NCI-H524 treated with DMSO at 0.1 percent for 48 hours (cell line): Measurements from ENCODE around the gene KLRK1.
"Not testable (repeated sequence)": the region's sequence is repeated elsewhere in the genome, so short reads cannot be mapped to it uniquely, and the experiment has no call there.

Experiments used
- DNase-seq: peaks from one replicate; lab custom pipeline; 2025; lab: John Stamatoyannopoulos, UW

KLRK1 gene

DNA sequence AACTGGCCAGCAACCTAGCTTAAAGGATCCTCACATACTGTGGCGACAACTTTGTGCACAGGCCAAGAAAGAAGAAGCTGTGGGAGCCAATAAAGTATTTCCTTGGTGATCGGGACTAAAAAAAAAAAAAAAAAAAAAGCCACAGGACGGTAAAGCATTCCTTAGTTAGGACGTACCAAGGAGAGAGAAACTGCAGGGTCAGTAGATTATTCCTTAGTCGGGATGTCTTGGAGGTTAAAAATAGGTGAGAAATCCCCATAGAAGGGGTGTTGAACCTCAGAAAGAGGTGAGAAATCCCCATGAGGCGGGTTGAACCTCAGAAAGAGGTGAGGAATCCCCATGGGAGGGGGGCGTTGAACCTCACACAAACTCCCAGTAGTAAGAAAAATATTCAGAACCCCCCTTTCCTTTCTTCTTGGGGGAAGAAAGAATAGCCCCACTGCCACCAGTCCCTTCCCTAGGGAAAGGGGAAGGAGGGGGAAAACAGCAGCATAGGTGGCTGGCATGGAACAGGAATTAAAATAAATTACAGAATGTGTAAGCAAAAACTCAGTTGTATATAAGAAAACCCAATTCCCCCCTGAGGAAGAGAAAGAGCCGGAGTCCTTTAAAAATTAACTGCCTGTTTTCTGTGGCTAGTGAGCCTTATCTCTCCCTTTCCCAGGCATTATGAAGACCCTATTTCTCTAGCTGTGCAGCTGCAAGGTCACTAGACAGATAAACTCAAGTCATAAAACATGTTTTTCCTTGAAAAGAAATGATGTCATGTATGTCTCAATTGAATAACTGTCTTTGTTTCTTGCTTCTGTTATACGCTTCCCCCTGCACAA is 26.8 kb downstream of the KLRK1 start:
- DNase-seq = no peak

DNA sequence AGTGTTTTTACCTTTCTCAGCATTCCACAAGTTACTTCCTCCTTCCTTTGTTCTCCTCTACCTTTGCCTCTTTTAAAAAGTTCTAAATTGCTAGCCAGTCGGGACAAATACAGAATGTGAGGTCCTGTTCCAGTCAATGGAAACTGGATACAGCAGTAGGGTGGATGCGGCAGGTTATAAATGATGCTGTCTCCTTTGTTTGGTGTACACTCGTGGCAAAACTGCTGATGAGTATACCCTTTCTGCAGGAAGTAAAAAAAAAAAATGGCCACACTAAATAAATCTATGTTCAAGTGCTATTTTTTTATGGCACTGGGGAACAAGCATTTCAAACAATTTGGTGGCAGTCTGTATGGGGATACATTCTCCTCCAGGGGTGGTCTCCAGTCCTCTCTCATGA is 27.5 kb downstream of the KLRK1 start:
- no peak for DNase-seq

- no peak for DNase-seq
Observed at GRCh38 chr12:10361622-10362021, 28.2 kb downstream of the KLRK1 start.

DNA sequence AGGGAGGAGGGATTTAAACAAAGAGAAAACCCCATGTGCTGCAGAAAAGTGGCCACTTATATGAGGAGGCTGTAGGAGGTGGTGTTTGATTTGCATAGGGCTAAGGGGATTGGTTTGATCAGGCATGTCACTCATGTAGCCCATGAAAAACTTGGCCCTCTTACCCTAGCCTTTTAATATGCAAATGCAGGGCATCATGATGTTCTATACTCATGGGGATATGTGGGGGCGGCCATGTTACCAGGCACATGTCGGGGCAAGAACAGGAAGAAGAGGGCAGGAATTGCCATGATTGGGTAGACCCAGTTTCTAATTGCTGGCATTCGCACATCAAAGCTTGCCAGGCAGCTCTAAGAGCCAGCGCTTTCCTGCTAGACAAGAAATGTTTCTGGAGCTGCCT is 28.8 kb downstream of the KLRK1 start:
- no peak for DNase-seq

- no peak for DNase-seq
Observed at GRCh38 chr12:10358969-10359368, 30.9 kb downstream of the KLRK1 start.

DNA sequence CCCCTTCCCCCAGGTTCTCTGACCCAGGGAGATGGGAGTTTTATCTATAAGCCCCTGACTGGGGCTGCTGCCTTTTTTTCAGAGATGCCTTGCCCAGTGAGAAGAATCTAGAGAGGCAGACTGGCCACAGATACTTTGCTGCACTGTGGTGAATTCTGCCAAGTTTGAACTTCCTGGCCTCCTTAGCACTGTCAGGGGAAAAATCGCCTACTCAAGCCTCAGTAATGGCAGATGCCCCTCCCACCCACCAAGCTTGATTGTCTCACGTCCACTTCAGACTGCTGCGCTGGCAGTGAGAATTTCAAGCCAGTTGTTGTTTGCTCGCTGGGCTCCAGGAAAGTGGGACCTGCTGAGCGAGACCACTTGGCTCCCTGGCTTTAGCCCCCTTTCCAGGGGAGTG is 31.7 kb downstream of the KLRK1 start:
- DNase-seq = no peak

DNA sequence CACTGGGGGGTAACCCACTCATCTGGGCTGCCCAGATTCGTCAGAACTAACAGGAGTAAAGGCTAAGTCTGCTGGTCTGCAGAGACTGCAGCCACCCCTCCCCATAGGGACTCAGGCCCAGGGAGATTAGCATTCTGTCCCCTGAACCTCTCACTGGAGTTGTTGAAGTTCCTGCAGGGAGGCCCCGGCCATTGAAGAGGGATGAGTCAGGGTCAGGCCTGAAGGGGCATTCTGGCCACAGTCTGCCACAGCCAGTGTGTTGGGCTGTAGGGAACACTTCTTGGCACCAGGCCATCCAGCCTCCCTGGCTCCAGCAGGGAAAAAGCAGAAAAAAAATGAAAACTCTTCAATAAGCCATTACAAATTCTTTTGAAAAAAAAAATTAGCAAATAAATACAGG is 35.3 kb downstream of the KLRK1 start:
- no peak for DNase-seq

- no peak for DNase-seq
Observed at GRCh38 chr12:10354071-10354470, 35.8 kb downstream of the KLRK1 start.

DNA sequence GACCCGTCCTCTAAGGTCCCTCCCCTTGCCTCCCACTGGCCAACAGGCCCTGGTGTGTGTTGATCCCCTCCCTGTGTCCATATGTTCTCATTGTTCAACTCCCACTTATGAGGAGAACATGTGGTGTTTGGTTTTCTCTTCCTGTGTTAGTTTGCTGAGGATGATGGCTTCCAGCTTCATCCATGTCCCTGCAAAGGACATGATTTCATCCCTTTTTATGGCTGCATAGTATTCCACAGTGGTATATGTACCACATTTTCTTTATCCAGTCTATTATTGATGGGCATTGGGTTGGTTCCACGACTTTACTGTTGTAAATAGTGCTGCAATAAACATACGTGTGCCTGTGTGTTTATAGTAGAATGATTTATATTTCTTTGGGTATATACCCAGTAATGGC is 38.4 kb downstream of the KLRK1 start:
- not testable (repeated sequence) for DNase-seq

- no peak for DNase-seq
Observed at GRCh38 chr12:10341892-10342509, 47.8 kb downstream of the KLRK1 start.

GRCh38 chr12:10340946-10341345 is 48.9 kb downstream of the KLRK1 start:
- not testable (repeated sequence) for DNase-seq

DNA sequence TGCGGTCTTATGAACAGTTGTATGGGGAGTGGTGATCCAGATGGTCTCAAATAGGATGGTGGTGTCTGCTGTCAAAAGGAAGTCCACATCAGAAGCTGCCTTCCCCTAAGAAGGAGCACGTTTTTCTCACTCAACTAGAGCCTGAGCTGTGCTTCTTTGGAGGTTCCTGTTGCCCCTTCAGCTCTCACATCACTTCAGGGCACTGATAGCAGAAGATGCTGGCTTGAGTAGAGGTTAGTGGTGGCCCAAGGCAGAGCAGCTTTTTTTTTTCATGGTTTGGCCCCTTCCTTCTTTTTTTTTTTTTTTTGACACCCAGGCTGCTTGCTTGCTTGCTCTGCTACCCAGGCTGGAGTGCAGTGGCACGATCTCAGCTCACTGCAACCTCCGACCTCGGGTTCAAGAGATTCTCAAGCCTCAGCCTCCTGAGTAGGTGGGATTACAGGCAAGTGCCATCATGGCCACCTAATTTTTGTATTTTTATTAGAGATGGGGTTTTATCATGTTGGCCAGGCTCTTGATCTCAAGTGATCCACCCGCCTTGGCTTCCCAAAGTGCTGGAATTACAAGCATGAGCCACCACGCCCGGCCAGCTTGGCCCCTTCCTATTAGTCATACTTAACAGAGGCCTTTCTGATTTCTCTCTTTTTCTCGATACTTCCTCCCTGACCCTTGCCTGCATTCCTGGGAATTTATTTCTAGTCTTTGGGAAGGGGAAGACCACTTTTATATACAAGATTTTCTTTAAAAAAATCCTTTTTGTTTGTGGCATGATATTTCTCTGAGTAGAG is 50.6 kb downstream of the KLRK1 start:
- no peak for DNase-seq

DNA sequence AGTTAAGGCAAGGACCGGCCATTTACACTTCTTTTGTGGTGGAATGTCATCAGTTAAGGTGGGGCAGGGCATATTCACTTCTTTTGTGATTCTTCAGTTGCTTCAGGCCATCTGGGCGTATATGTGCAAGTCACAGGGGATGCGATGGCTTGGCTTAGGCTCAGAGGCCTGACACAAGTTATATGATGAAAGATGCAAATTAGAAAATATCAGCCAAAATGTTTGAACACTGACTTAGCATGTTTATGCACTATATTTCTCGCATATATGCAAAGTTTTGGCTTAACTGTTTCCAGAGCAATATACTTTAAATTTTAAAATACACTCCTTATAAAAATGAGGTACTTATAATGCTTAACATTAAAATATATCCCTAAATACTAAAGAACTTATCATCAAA is 51.4 kb downstream of the KLRK1 start:
- not testable (repeated sequence) for DNase-seq

- not testable (repeated sequence) for DNase-seq
Observed at GRCh38 chr12:10336196-10336595, 53.6 kb downstream of the KLRK1 start.

DNA sequence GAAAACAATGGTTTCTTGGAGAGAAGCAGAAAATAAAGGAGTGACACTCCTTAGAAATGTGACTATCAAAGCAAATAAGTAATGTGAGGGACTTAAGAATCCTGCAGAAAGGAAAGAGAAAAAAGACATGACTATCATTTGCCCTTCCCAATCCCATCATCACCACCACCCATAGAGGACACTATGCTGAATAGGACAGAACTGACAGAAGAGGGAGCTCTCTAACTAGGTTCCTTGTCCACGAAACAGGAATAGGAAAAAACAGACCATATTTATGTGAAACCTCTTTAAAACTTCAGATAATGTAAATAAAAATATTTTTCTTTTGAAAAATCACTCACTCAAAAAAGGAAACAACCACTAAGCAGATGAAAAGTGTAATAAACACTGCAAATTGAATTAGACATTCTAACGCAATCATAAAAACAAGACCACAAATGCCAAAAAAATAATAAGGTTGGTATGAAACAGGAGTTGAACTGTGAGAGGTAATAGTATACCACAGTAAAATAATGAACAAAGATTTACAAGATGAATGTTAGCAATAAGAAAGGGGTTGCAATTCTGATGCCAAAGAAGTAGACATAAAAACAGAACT is 58.1 kb downstream of the KLRK1 start:
- DNase-seq = no peak

DNA sequence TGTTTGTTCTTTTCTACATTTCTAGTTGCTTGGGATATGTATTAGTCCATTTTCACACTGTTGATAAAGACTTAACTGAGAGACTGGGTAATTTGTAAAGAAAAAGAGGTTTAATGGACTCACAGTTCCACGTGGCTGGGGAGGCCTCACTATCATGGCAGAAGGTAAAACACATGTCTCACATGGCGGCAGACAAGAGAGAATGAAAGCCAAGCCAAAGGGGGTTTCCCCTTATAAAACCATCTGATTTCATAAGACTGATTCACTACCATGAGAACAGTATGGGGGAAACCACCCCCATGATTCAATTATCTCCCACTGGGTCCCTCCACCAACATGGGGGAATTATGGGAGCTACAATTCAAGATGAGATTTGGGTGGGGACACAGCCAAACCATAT is 61.1 kb downstream of the KLRK1 start:
- DNase-seq = not testable (repeated sequence)
